A549 (cell line): Measurements from ENCODE around the gene ADARB1.

ENCODE experiments used
- CHD2 ChIP-seq: fragments of 150-350 bp; IDR thresholded peaks from 2 replicates; pipeline ENCODE4 v1.6.1; 2014; ENCODE audit warnings: low read length; ENCODE audit not compliant: partially characterized antibody
- CTCF ChIP-seq: fragments of >200 bp; sonication (Bioruptor Twin); formaldehyde crosslinking; IDR thresholded peaks from 3 replicates; pipeline ENCODE4 v1.5.1; 2016
- POLR2A ChIP-seq: IDR thresholded peaks from 2 replicates; pipeline ENCODE4 v1.6.1; 2012; ENCODE audit warnings: mild to moderate bottlenecking, low read length
- REST ChIP-seq: fragments of 200-600 bp; sonication (generic); IDR thresholded peaks from 2 replicates; pipeline ENCODE4 v1.6.1; 2016; ENCODE audit warnings: antibody characterized with exemption, mild to moderate bottlenecking, moderate library complexity

GRCh38 chr21:45142469-45143308 lies 68.3 kb downstream of the ADARB1 start:
- TF ChIP-seq REST (no peak), CHD2 (no peak), CTCF (no peak), POLR2A (no peak)
